Measurements from ENCODE around the gene HYDIN.
"Not testable (repeated sequence)": the region's sequence is repeated elsewhere in the genome, so short reads cannot be mapped to it uniquely, and the experiment has no call there.

The HYDIN gene

GRCh38 chr16:71023851-71024439 is 206.6 kb downstream of the HYDIN start:
- not testable (repeated sequence) for H3K27me3 ChIP-seq (ENCODE audit: control insufficient read depth, insufficient read depth, low read length); H3K4me3 ChIP-seq (ENCODE audit: low read length); H3K9me3 ChIP-seq (replicated peaks; ENCODE audit: low read length); H3K4me1 ChIP-seq (ENCODE audit: control insufficient read depth, insufficient read depth, low read length); H3K4me2 ChIP-seq (ENCODE audit: low read length); H3K9ac ChIP-seq (ENCODE audit: low read depth, low read length); H3K36me3 ChIP-seq (ENCODE audit: insufficient read depth, low read length)

- not testable (repeated sequence) for H3K4me1 ChIP-seq (ENCODE audit: control insufficient read depth, insufficient read depth, low read length); H3K36me3 ChIP-seq (ENCODE audit: insufficient read depth, low read length); H3K27me3 ChIP-seq (ENCODE audit: control insufficient read depth, insufficient read depth, low read length); H3K9me3 ChIP-seq (replicated peaks; ENCODE audit: low read length); H3K9ac ChIP-seq (ENCODE audit: low read depth, low read length); H3K4me3 ChIP-seq (ENCODE audit: low read length); H3K4me2 ChIP-seq (ENCODE audit: low read length)
Measured at GRCh38 chr16:71021961-71022537, 208.5 kb downstream of the HYDIN start.

- not testable (repeated sequence) for H3K4me2 ChIP-seq (ENCODE audit: low read length); H3K27me3 ChIP-seq (ENCODE audit: control insufficient read depth, insufficient read depth, low read length); H3K36me3 ChIP-seq (ENCODE audit: insufficient read depth, low read length); H3K4me1 ChIP-seq (ENCODE audit: control insufficient read depth, insufficient read depth, low read length); H3K9ac ChIP-seq (ENCODE audit: low read depth, low read length); H3K4me3 ChIP-seq (ENCODE audit: low read length); H3K9me3 ChIP-seq (replicated peaks; ENCODE audit: low read length)
Measured at GRCh38 chr16:71019067-71019682, 211.3 kb downstream of the HYDIN start.

GRCh38 chr16:71015419-71015818 is 215.1 kb downstream of the HYDIN start:
- not testable (repeated sequence) for H3K9ac ChIP-seq (ENCODE audit: low read depth, low read length); H3K4me1 ChIP-seq (ENCODE audit: control insufficient read depth, insufficient read depth, low read length); H3K4me3 ChIP-seq (ENCODE audit: low read length); H3K4me2 ChIP-seq (ENCODE audit: low read length); H3K9me3 ChIP-seq (replicated peaks; ENCODE audit: low read length); H3K27me3 ChIP-seq (ENCODE audit: control insufficient read depth, insufficient read depth, low read length); H3K36me3 ChIP-seq (ENCODE audit: insufficient read depth, low read length)

- H3K9me3 ChIP-seq (replicated peaks; ENCODE audit: low read length); H3K4me2 ChIP-seq (ENCODE audit: low read length); H3K27me3 ChIP-seq (ENCODE audit: control insufficient read depth, insufficient read depth, low read length); H3K36me3 ChIP-seq (ENCODE audit: insufficient read depth, low read length); H3K9ac ChIP-seq (ENCODE audit: low read depth, low read length); H3K4me3 ChIP-seq (ENCODE audit: low read length); H3K4me1 ChIP-seq (ENCODE audit: control insufficient read depth, insufficient read depth, low read length): not testable (repeated sequence)
Measured at GRCh38 chr16:71009440-71010223, 220.9 kb downstream of the HYDIN start.

GRCh38 chr16:71006516-71006915 is 224.0 kb downstream of the HYDIN start:
- not testable (repeated sequence) for H3K4me2 ChIP-seq (ENCODE audit: low read length); H3K9me3 ChIP-seq (replicated peaks; ENCODE audit: low read length); H3K9ac ChIP-seq (ENCODE audit: low read depth, low read length); H3K36me3 ChIP-seq (ENCODE audit: insufficient read depth, low read length); H3K4me3 ChIP-seq (ENCODE audit: low read length); H3K27me3 ChIP-seq (ENCODE audit: control insufficient read depth, insufficient read depth, low read length); H3K4me1 ChIP-seq (ENCODE audit: control insufficient read depth, insufficient read depth, low read length)

GRCh38 chr16:70999735-71000134 is 230.8 kb downstream of the HYDIN start:
- not testable (repeated sequence) for H3K27me3 ChIP-seq (ENCODE audit: control insufficient read depth, insufficient read depth, low read length); H3K9me3 ChIP-seq (replicated peaks; ENCODE audit: low read length); H3K36me3 ChIP-seq (ENCODE audit: insufficient read depth, low read length); H3K9ac ChIP-seq (ENCODE audit: low read depth, low read length); H3K4me3 ChIP-seq (ENCODE audit: low read length); H3K4me1 ChIP-seq (ENCODE audit: control insufficient read depth, insufficient read depth, low read length); H3K4me2 ChIP-seq (ENCODE audit: low read length)

GRCh38 chr16:70995799-70996198 is 234.7 kb downstream of the HYDIN start:
- not testable (repeated sequence) for H3K36me3 ChIP-seq (ENCODE audit: insufficient read depth, low read length); H3K27me3 ChIP-seq (ENCODE audit: control insufficient read depth, insufficient read depth, low read length); H3K9ac ChIP-seq (ENCODE audit: low read depth, low read length); H3K4me3 ChIP-seq (ENCODE audit: low read length); H3K4me2 ChIP-seq (ENCODE audit: low read length); H3K4me1 ChIP-seq (ENCODE audit: control insufficient read depth, insufficient read depth, low read length); H3K9me3 ChIP-seq (replicated peaks; ENCODE audit: low read length)

- not testable (repeated sequence) for H3K4me2 ChIP-seq (ENCODE audit: low read length); H3K36me3 ChIP-seq (ENCODE audit: insufficient read depth, low read length); H3K9me3 ChIP-seq (replicated peaks; ENCODE audit: low read length); H3K4me1 ChIP-seq (ENCODE audit: control insufficient read depth, insufficient read depth, low read length); H3K9ac ChIP-seq (ENCODE audit: low read depth, low read length); H3K4me3 ChIP-seq (ENCODE audit: low read length); H3K27me3 ChIP-seq (ENCODE audit: control insufficient read depth, insufficient read depth, low read length)
Measured at GRCh38 chr16:70992511-70992910, 238.0 kb downstream of the HYDIN start.

GRCh38 chr16:70987019-70987715 is 243.4 kb downstream of the HYDIN start:
- H3K27me3 ChIP-seq (ENCODE audit: control insufficient read depth, insufficient read depth, low read length); H3K9ac ChIP-seq (ENCODE audit: low read depth, low read length); H3K4me2 ChIP-seq (ENCODE audit: low read length); H3K36me3 ChIP-seq (ENCODE audit: insufficient read depth, low read length); H3K4me3 ChIP-seq (ENCODE audit: low read length); H3K4me1 ChIP-seq (ENCODE audit: control insufficient read depth, insufficient read depth, low read length); H3K9me3 ChIP-seq (replicated peaks; ENCODE audit: low read length): not testable (repeated sequence)

- H3K4me2 ChIP-seq (ENCODE audit: low read length); H3K4me3 ChIP-seq (ENCODE audit: low read length); H3K27me3 ChIP-seq (ENCODE audit: control insufficient read depth, insufficient read depth, low read length); H3K9ac ChIP-seq (ENCODE audit: low read depth, low read length); H3K9me3 ChIP-seq (replicated peaks; ENCODE audit: low read length); H3K4me1 ChIP-seq (ENCODE audit: control insufficient read depth, insufficient read depth, low read length); H3K36me3 ChIP-seq (ENCODE audit: insufficient read depth, low read length): not testable (repeated sequence)
Measured at GRCh38 chr16:70984675-70985074, 245.8 kb downstream of the HYDIN start.

All from skeletal muscle satellite cell (primary cell).